ENCODE measurements around the gene MMP24. TPM values are rescaled to one million over a fixed set of nuclear protein-coding genes. Genes with fewer than 3 reads are reported as not detected.
"Not testable (repeated sequence)": the region's sequence is repeated elsewhere in the genome, so short reads cannot be mapped to it uniquely, and the experiment has no call there.

Gene MMP24
- total and polyA plus RNA-seq, 2 donors from 2014 or later, result 10.7 to 12.4 TPM

- H3K4me3 ChIP-seq (ENCODE audit: low read length in 3 of 3), result no peak overlapping the region
- no peak for TF ChIP-seq CTCF (IDR thresholded peaks at IDR 0.05; ENCODE audit: borderline replicate concordance, extremely low read depth, insufficient read depth)
- H3K27me3 ChIP-seq (ENCODE audit: control insufficient read depth, insufficient read depth, low read length), result no peaks in the 10 kb centered on the region
- FAIRE-seq (no peak), DNase-seq (no peak)
- no peak overlapping the region for H3K27ac ChIP-seq (ENCODE audit: low read depth in 2 of 2, low read length in 2 of 2)
- H3K36me3 ChIP-seq (ENCODE audit: control insufficient read depth in 2 of 3, insufficient read depth in 3 of 3, low read length in 3 of 3), result no peaks in the 10 kb centered on the region
- H3K9ac ChIP-seq (ENCODE audit: low read length in 3 of 3), result no peak overlapping the region
- no peaks in the 10 kb centered on the region for H3K4me1 ChIP-seq (ENCODE audit: control insufficient read depth in 2 of 3, insufficient read depth in 2 of 3, low read depth in 1 of 3, low read length in 3 of 3)
- intact Hi-C loops (cut with DNase I), result no loop called here
- H3K9me3 ChIP-seq (ENCODE audit: control insufficient read depth in 2 of 3, insufficient read depth in 1 of 3, low read length in 3 of 3), result no peaks in the 10 kb centered on the region
Measured at GRCh38 chr20:35190556-35190955, 35.9 kb upstream of the MMP24 start.

- H3K36me3 ChIP-seq (ENCODE audit: control insufficient read depth in 2 of 3, insufficient read depth in 3 of 3, low read length in 3 of 3), result no peaks in the 10 kb centered on the region
- H3K9me3 ChIP-seq (ENCODE audit: control insufficient read depth in 2 of 3, insufficient read depth in 1 of 3, low read length in 3 of 3), result peaks cover 0 to 4% (median under 1%) of the 10 kb centered on the region in 3 donors
- no peaks in the 10 kb centered on the region for H3K4me1 ChIP-seq (ENCODE audit: control insufficient read depth in 2 of 3, insufficient read depth in 2 of 3, low read depth in 1 of 3, low read length in 3 of 3)
- H3K9ac ChIP-seq (ENCODE audit: low read length in 3 of 3), result no peak overlapping the region
- no peak overlapping the region for H3K4me3 ChIP-seq (ENCODE audit: low read length in 3 of 3)
- no peak overlapping the region for H3K27ac ChIP-seq (ENCODE audit: low read depth in 2 of 2, low read length in 2 of 2)
- H3K27me3 ChIP-seq (ENCODE audit: control insufficient read depth, insufficient read depth, low read length), result no peaks in the 10 kb centered on the region
- FAIRE-seq (no peak), DNase-seq (no peak)
- TF ChIP-seq CTCF (IDR thresholded peaks at IDR 0.05; ENCODE audit: borderline replicate concordance, extremely low read depth, insufficient read depth), result no peak
- intact Hi-C loops (cut with DNase I), result no loop called here
Measured at GRCh38 chr20:35191419-35192117, 34.9 kb upstream of the MMP24 start.

GRCh38 chr20:35192118-35192872, 34.2 kb upstream of the MMP24 start:
- Histone ChIP-seq H3K9me3 (ENCODE audit: control insufficient read depth in 2 of 3, insufficient read depth in 1 of 3, low read length in 3 of 3) (peaks cover 0 to 9% (median 3%) of the 10 kb centered on the region in 3 donors), H3K4me1 (ENCODE audit: control insufficient read depth in 2 of 3, insufficient read depth in 2 of 3, low read depth in 1 of 3, low read length in 3 of 3) (no peaks in the 10 kb centered on the region), H3K27me3 (ENCODE audit: control insufficient read depth, insufficient read depth, low read length) (no peaks in the 10 kb centered on the region), H3K9ac (ENCODE audit: low read length in 3 of 3) (no peak overlapping the region), H3K27ac (ENCODE audit: low read depth in 2 of 2, low read length in 2 of 2) (no peak overlapping the region), H3K36me3 (ENCODE audit: control insufficient read depth in 2 of 3, insufficient read depth in 3 of 3, low read length in 3 of 3) (no peaks in the 10 kb centered on the region), H3K4me3 (ENCODE audit: low read length in 3 of 3) (no peak overlapping the region)
- FAIRE-seq, result no peak
- DNase-seq, result no peak
- TF ChIP-seq CTCF (IDR thresholded peaks at IDR 0.05; ENCODE audit: borderline replicate concordance, extremely low read depth, insufficient read depth), result no peak
- intact Hi-C loops (cut with DNase I), result no loop called here

DNA sequence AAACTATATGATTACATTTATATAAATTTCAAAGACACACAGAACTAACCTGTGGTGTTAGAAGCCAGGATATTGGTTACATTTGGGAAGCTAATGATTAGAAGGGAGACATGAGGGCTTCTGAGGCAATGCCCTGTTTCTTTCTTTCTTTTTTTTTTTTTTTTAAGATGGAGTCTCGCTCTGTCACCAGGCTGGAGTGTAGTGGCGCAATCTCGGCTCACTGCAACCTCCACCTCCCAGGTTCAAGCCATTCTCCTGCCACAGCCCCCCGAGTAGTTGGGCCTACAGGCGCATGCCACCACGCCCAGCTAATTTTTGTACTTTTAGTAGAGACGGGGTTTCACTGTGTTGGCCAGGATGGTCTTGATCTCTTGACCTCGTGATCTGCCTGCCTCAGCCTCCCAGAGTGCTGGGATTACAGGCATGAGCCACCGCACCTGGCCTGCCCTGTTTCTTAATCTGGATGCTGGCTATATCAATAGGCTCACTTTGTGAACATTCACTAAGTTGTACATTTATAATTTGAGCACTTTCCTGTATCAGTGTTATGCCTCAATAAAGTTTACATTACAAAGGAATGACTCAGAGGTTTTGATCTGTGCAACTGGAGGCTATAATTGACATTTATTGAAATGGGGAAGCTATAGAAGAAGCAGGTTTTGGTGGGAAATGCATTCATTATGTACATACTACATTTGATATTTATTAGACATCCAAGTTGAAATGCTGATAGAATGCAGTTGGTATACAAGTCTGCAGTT, 33.3 kb upstream of the MMP24 start:
- H3K27ac ChIP-seq (ENCODE audit: low read depth in 2 of 2, low read length in 2 of 2); H3K4me1 ChIP-seq (ENCODE audit: control insufficient read depth in 2 of 3, insufficient read depth in 2 of 3, low read depth in 1 of 3, low read length in 3 of 3); H3K36me3 ChIP-seq (ENCODE audit: control insufficient read depth in 2 of 3, insufficient read depth in 3 of 3, low read length in 3 of 3); FAIRE-seq; H3K4me3 ChIP-seq (ENCODE audit: low read length in 3 of 3); intact Hi-C loops (cut with DNase I); H3K9me3 ChIP-seq (ENCODE audit: control insufficient read depth in 2 of 3, insufficient read depth in 1 of 3, low read length in 3 of 3); DNase-seq; H3K9ac ChIP-seq (ENCODE audit: low read length in 3 of 3); H3K27me3 ChIP-seq (ENCODE audit: control insufficient read depth, insufficient read depth, low read length): not testable (repeated sequence)

Measured in kidney (tissue), 14 donors.